ENCODE results near the gene RC3H1. TPM values are rescaled to one million over a fixed set of nuclear protein-coding genes. Genes with fewer than 3 reads are reported as not detected.
"Not testable (repeated sequence)": the region's sequence is repeated elsewhere in the genome, so short reads cannot be mapped to it uniquely, and the experiment has no call there.

The RC3H1 gene
- total RNA-seq, 1 donor = 61.0 TPM

DNA sequence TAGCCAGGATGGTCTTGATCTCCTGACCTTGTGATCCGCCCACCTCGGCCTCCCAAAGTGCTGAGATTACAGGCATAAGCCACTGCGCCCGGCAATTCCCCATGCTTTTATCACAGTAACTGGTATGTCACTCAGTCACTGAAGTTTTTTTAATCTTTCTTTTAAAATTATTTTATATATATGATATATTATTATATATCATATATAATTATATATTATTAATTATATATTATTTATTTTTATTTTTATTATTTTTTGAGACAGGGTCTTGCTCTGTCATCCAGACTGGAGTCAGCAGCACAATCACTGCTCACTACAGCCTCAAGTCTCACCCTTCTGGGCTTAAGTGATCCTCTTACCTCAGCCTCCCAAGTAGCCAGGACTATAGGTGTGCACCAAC is 18.3 kb downstream of the RC3H1 start:
- H3K27me3 ChIP-seq (ENCODE audit: insufficient read depth, low read length) = no peaks in the 10 kb centered on the region
- no peak overlapping the region for H3K4me3 ChIP-seq (ENCODE audit: low read length)
- no peaks in the 10 kb centered on the region for H3K9me3 ChIP-seq (ENCODE audit: low read depth, low read length)
- peaks cover 51% of the 10 kb centered on the region for H3K4me1 ChIP-seq (ENCODE audit: insufficient read depth, low read length)

DNA sequence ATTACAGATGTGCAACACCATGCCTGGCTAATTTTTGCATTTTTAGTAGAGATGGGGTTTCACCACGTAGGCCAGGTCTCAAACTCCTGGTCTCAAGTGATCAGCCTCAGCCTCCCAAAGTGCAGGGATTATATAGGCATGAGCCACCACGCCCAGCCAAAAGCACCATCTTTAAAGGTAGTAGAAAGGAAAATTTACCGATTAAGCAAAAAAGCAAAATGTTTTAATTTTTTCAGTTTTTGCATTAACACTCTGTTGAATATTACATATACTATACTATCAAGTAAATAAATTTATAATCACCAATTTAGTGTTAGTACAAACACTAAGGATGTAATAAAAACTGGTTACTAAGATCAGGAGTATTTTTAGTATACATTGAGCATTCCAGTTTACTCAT is 20.6 kb downstream of the RC3H1 start:
- H3K9me3 ChIP-seq (ENCODE audit: low read depth, low read length) = no peaks in the 10 kb centered on the region
- no peak overlapping the region for H3K4me3 ChIP-seq (ENCODE audit: low read length)
- no peaks in the 10 kb centered on the region for H3K27me3 ChIP-seq (ENCODE audit: insufficient read depth, low read length)
- H3K4me1 ChIP-seq (ENCODE audit: insufficient read depth, low read length) = peaks cover 39% of the 10 kb centered on the region

DNA sequence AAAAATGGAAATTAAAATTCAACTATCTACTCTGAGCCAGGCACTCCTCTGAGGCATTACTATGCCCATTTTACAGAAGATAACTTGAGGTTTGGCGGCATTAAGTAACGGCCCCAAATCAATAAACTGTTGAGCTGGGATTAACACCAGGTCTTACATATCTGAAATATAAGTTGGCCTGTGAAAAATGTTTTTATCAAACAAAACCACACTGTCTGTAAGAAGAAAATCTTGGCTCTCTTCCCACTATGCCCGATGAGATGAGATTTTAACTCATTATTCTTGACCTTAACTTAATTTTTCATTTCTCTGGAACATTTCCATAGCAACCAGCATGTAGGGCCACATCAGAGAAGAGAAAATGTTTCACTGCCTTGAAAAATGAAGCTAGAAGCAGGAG is 21.8 kb downstream of the RC3H1 start:
- H3K9me3 ChIP-seq (ENCODE audit: low read depth, low read length) = no peaks in the 10 kb centered on the region
- no peak overlapping the region for H3K4me3 ChIP-seq (ENCODE audit: low read length)
- peaks cover 31% of the 10 kb centered on the region for H3K4me1 ChIP-seq (ENCODE audit: insufficient read depth, low read length)
- H3K27me3 ChIP-seq (ENCODE audit: insufficient read depth, low read length) = no peaks in the 10 kb centered on the region

DNA sequence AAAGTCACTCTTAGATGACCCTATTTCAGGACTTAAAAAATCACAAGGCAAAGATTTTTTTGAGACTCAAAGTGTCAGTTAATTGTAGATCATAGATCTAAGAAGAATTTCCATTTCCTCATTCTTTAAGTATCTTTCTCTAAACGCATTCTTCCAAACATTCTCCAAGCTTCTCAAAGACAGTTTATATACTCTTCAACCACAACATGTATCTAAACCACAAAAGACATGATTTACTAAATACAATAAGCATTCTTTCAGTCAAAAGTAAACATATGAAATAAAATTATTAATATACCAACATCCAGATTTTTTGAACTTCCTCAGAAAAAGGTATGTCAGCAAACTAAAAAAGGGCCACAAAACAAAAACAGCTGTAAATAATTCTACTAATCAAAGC is 24.4 kb downstream of the RC3H1 start:
- peaks cover 19% of the 10 kb centered on the region for H3K4me1 ChIP-seq (ENCODE audit: insufficient read depth, low read length)
- no peaks in the 10 kb centered on the region for H3K27me3 ChIP-seq (ENCODE audit: insufficient read depth, low read length)
- H3K4me3 ChIP-seq (ENCODE audit: low read length) = no peak overlapping the region
- no peaks in the 10 kb centered on the region for H3K9me3 ChIP-seq (ENCODE audit: low read depth, low read length)

DNA sequence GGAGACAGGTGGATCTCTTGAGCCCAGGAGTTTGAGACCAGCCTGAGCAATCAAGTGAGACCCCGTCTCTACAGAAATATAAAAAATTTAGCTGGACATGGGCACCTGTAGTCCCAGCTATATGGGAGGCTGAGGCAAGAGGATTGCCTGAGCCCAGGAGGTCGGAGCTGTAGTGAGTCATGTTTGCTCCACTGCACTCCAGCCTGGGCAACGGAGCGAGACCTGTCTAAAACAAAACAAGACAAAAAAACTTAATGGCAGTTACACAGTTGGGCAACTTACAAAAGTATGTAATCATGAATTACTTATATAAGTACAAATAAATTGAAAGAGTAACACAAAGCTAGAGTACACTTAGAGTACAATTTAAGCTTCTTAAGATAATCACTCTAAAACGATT is 25.2 kb downstream of the RC3H1 start:
- Histone ChIP-seq H3K4me1 (ENCODE audit: insufficient read depth, low read length) (peaks cover 16% of the 10 kb centered on the region), H3K9me3 (ENCODE audit: low read depth, low read length) (no peaks in the 10 kb centered on the region), H3K27me3 (ENCODE audit: insufficient read depth, low read length) (no peaks in the 10 kb centered on the region)

DNA sequence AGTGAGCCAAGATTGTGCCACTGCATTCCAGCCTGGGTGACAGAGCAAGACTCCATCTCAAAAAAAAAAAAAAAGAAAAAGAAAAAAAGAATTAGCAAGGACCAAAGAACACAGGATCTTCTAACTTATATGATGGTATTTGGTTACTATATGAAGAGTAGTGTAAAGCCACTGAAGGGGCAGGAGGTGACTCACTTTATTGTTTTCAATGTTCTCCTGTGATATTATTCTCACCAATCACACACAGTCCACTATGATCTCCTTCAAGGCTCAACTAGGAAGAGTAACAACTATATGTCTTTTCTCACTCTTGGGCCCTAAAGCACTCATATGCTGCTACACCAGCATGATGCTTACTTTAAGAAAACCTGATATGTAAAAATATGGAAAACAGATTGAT is 26.7 kb downstream of the RC3H1 start:
- Histone ChIP-seq H3K27me3 (ENCODE audit: insufficient read depth, low read length) (no peaks in the 10 kb centered on the region), H3K4me1 (ENCODE audit: insufficient read depth, low read length) (peaks cover 11% of the 10 kb centered on the region), H3K9me3 (ENCODE audit: low read depth, low read length) (no peaks in the 10 kb centered on the region), H3K4me3 (ENCODE audit: low read length) (no peak overlapping the region)

More for the DNA sequence above, 25.2 kb downstream of the RC3H1 start:
- H3K4me3 ChIP-seq (ENCODE audit: low read length) = no peak overlapping the region

DNA sequence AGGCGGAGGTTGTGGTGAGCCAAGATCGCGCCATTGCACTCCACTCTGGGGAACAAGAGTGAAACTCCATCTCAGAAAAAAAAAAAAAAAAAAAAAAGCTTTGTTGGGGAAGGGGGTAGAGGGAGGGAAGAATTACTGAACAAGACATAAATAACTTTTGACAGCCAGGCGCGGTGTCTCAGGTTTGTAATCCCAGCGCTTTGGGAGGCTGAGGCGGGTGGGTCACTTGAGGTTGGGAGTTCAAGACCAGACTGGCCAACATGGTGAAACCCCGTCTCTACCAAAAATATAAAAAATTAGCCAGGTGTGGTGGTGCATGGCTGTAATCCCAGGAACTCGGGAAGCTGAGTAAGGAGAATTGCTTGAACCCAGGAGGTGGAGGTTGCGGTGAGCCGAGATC is 28.2 kb downstream of the RC3H1 start:
- H3K9me3 ChIP-seq (ENCODE audit: low read depth, low read length); H3K4me3 ChIP-seq (ENCODE audit: low read length); H3K27me3 ChIP-seq (ENCODE audit: insufficient read depth, low read length): not testable (repeated sequence)
- peaks cover 11% of the 10 kb centered on the region for H3K4me1 ChIP-seq (ENCODE audit: insufficient read depth, low read length)

DNA sequence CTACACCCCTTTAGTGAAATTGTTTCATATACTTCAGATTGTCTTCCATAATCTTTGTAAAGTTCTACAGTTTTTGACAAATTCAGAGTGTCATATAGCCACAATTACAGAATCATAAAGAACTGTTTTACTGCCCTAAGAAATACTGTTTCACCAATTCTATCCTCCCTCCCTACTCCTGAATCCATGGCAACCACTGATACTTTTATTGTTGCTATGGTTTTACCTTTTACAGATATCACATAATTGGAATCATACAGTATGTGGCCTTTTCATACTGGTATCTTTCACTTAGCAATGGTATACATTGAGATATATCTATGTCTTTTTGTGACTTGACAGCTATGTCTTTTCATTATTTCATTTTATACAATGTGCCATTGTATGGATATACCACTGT is 34.1 kb downstream of the RC3H1 start:
- Histone ChIP-seq H3K4me1 (ENCODE audit: insufficient read depth, low read length) (no peaks in the 10 kb centered on the region), H3K4me3 (ENCODE audit: low read length) (no peak overlapping the region), H3K27me3 (ENCODE audit: insufficient read depth, low read length) (no peaks in the 10 kb centered on the region), H3K9me3 (ENCODE audit: low read depth, low read length) (no peaks in the 10 kb centered on the region)

DNA sequence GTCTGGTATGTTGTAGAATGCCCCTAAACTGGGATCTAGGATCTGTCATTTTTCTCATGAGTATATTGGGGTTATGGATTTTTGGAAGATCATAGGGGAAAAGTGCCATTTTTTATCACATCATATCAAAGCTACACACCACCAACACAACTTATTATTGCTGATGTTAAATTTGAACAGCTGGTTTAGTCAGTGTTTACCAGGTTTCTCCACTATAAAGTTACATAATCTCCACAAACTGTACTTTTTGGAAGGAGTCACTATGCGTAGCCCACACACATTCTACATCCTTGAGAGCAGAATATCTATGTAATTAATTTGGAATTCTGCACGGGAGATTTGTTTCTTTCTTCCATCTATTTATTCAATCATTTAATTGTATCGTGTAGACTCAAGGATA is 35.2 kb downstream of the RC3H1 start:
- H3K27me3 ChIP-seq (ENCODE audit: insufficient read depth, low read length) = no peaks in the 10 kb centered on the region
- H3K9me3 ChIP-seq (ENCODE audit: low read depth, low read length) = no peaks in the 10 kb centered on the region
- H3K4me3 ChIP-seq (ENCODE audit: low read length) = no peak overlapping the region
- no peaks in the 10 kb centered on the region for H3K4me1 ChIP-seq (ENCODE audit: insufficient read depth, low read length)

DNA sequence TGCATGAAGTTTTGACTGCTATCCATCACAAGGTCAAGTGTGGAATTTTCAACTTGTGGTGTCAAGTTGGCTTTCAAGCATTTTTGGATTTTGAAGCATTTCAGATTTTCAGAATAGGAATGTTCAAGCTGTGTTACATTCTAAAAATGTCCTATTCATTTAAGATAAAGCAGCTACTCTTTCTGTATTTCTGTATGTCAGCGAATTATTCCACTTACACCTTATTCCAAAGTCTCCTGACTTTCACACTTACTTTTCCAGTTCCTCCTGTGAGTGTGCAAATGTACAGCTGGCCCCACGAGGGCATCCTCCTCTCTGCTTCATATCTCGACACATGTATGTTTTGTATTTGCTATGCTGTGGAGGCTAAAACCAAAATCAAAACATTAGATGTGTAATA is 51.9 kb downstream of the RC3H1 start:
- Histone ChIP-seq H3K4me1 (ENCODE audit: insufficient read depth, low read length) (no peaks in the 10 kb centered on the region), H3K4me3 (ENCODE audit: low read length) (no peak overlapping the region), H3K9me3 (ENCODE audit: low read depth, low read length) (no peaks in the 10 kb centered on the region), H3K27me3 (ENCODE audit: insufficient read depth, low read length) (no peaks in the 10 kb centered on the region)

DNA sequence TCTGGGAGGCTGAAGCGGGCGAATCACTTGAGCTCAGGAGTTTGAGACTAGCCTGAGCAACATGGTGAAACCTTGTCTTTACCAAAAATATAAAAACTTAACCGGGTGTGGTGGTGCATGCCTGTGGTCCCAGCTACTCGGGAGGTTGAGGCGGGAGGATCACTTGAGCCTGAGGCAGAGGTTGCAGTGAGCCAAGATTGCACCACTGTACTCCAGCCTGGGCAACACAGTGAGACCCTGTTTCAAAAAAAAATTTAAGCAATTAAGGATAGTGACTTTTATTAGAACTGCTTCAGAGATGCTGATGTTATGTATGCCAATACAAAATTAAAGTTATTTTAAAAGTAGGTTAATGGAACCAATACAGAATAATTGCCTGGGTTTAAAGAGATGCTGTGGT is 56.3 kb downstream of the RC3H1 start:
- not testable (repeated sequence) for H3K9me3 ChIP-seq (ENCODE audit: low read depth, low read length); H3K4me3 ChIP-seq (ENCODE audit: low read length); H3K27me3 ChIP-seq (ENCODE audit: insufficient read depth, low read length); H3K4me1 ChIP-seq (ENCODE audit: insufficient read depth, low read length)

DNA sequence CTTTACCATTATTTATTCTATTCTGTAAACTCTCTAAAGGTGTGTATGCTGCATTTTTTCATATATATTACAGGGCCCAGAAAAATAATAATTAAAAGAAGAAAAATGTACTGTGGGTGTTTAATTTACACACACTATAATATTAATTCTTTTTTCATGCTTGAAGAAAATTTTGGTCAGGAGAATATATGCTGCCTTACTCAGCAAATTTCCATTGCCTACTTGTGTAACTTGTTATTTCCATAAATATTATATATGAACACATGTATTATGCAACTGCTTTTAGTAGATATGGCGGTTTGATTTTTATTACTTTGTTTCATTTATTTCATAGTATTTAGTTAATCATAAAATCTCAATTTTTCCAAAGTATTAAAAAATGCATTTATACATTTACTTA is 58.7 kb downstream of the RC3H1 start:
- no peaks in the 10 kb centered on the region for H3K4me1 ChIP-seq (ENCODE audit: insufficient read depth, low read length)
- H3K9me3 ChIP-seq (ENCODE audit: low read depth, low read length) = no peaks in the 10 kb centered on the region
- no peaks in the 10 kb centered on the region for H3K27me3 ChIP-seq (ENCODE audit: insufficient read depth, low read length)
- no peak overlapping the region for H3K4me3 ChIP-seq (ENCODE audit: low read length)

DNA sequence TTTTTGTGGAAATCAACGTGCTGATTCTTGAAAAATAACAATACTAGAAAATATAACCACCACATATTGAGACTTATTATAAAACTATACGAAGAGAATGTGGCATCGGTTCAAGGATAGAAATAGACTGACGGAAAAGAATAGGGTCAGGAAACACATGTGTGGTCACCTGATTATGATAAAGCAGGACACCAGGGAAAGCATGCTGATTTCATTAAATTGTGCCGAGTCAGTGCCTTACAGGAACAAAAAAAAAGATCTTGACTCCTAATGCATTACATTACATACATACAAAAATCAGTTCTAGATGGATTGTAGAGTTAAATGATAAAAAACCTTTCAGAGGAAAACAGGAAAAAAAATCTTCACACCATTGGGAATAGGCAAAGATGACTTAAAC is 61.5 kb downstream of the RC3H1 start:
- no peak overlapping the region for H3K4me3 ChIP-seq (ENCODE audit: low read length)
- H3K4me1 ChIP-seq (ENCODE audit: insufficient read depth, low read length) = no peaks in the 10 kb centered on the region
- H3K27me3 ChIP-seq (ENCODE audit: insufficient read depth, low read length) = no peaks in the 10 kb centered on the region
- no peaks in the 10 kb centered on the region for H3K9me3 ChIP-seq (ENCODE audit: low read depth, low read length)

DNA sequence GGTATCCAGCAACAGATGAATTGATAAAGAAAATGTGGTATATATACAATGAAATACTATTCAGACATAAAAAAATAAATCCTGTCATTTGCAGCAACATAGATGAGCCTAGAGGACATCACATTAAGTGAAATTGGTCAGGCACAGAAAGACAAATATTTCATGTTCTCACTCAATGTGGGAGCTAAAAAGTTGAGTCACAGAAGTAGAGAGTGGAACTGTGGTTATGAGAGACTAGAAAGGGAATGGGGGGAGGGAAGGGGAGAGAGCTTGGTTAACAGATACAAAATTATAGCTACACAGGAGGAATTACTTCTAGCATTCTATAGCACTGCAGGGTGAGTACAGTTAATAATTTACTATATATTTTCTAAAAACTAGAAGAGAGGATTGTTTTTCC is 68.0 kb downstream of the RC3H1 start:
- Histone ChIP-seq H3K27me3 (ENCODE audit: insufficient read depth, low read length) (no peaks in the 10 kb centered on the region), H3K4me3 (ENCODE audit: low read length) (no peak overlapping the region), H3K9me3 (ENCODE audit: low read depth, low read length) (no peaks in the 10 kb centered on the region), H3K4me1 (ENCODE audit: insufficient read depth, low read length) (no peaks in the 10 kb centered on the region)

DNA sequence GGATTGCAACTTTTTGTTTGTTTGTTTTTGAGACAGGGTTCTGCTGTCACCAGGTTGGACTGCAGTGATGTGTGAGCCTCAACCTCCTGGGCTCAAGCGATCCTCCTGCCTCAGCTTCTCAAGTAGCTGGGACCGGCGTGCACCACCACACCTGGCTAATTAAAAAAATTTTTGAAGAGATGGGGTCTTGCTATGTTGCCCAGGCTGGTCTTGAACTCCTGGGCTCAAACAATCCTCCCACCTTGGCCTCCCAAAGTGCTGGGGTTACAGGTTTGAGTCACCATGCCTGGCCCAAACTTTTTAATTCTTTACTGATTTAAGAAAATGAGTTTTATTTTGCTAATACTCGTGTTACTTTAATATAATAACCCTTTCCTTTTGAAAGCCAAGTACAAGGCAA is 73.6 kb downstream of the RC3H1 start:
- no peaks in the 10 kb centered on the region for H3K27me3 ChIP-seq (ENCODE audit: insufficient read depth, low read length)
- no peak overlapping the region for H3K4me3 ChIP-seq (ENCODE audit: low read length)
- no peaks in the 10 kb centered on the region for H3K9me3 ChIP-seq (ENCODE audit: low read depth, low read length)
- no peaks in the 10 kb centered on the region for H3K4me1 ChIP-seq (ENCODE audit: insufficient read depth, low read length)

DNA sequence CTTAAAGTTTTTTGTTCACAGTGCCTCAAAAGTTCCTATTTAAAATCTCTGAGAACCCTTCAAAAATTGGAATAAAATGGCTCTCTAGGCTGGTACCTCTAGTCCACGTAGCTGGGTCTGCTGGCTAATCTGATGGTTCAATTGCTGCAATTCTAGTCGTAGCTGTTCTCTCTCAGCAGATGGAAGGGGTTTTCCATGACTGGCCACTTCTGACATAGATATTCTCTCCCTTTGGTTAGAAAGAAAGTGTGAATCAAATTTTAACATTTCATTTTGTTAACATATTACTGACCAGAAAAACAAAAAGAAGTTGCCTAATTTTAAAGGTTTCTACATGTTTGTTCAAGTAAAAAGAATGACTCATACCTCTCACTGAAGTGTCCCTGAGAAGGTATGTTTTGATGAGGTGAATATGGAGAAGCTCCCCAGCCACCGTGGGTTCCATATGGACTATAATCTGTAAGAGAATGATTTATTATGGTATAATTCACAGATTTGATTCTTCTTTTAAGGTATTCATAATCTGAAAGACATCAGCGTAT is 75.7 kb downstream of the RC3H1 start:
- no peaks in the 10 kb centered on the region for H3K4me1 ChIP-seq (ENCODE audit: insufficient read depth, low read length)
- H3K27me3 ChIP-seq (ENCODE audit: insufficient read depth, low read length) = no peaks in the 10 kb centered on the region
- H3K9me3 ChIP-seq (ENCODE audit: low read depth, low read length) = no peaks in the 10 kb centered on the region
- no peak overlapping the region for H3K4me3 ChIP-seq (ENCODE audit: low read length)

DNA sequence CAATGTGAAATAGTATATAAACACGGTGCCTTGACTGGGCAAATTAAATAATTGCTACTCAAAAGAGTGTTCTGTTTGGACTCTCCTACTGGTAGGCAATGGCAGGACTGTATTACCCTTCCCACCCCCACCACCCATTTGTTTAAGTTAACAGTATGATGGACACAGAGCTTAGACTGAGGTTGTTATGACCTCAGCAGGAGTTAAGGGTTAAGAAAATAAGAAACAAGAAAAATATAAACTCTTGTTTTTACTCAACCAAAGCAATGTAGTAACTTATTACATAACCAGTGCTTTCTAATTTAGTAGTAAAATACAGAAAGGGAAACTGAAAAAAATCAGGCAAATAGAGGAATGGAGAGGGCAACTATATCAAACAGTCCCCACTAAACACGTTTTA is 85.1 kb downstream of the RC3H1 start:
- no peaks in the 10 kb centered on the region for H3K27me3 ChIP-seq (ENCODE audit: insufficient read depth, low read length)
- H3K4me3 ChIP-seq (ENCODE audit: low read length) = no peak overlapping the region
- H3K9me3 ChIP-seq (ENCODE audit: low read depth, low read length) = no peaks in the 10 kb centered on the region
- no peaks in the 10 kb centered on the region for H3K4me1 ChIP-seq (ENCODE audit: insufficient read depth, low read length)
